Measurements from ENCODE around the gene LPAR1.

- TF ChIP-seq CTCF (IDR thresholded peaks at IDR 0.05), result no peak
- no peak for TF ChIP-seq POLR2A (IDR thresholded peaks at IDR 0.05)
These were observed 2.5 kb downstream of the LPAR1 start for GRCh38 chr9:111035543-111036428.

Measured in lower leg skin (tissue), 3 donors.